HG03457 (cell line): ENCODE results near the gene OSBPL10.

ENCODE experiments used
- ATAC-seq: cut with Tn5 transposase; IDR thresholded peaks from one replicate; pipeline ENCODE4 v1.9.1; 2021; ENCODE audit warnings: moderate number of reproducible peaks; ENCODE audit not compliant: unreplicated experiment

OSBPL10 gene

DNA sequence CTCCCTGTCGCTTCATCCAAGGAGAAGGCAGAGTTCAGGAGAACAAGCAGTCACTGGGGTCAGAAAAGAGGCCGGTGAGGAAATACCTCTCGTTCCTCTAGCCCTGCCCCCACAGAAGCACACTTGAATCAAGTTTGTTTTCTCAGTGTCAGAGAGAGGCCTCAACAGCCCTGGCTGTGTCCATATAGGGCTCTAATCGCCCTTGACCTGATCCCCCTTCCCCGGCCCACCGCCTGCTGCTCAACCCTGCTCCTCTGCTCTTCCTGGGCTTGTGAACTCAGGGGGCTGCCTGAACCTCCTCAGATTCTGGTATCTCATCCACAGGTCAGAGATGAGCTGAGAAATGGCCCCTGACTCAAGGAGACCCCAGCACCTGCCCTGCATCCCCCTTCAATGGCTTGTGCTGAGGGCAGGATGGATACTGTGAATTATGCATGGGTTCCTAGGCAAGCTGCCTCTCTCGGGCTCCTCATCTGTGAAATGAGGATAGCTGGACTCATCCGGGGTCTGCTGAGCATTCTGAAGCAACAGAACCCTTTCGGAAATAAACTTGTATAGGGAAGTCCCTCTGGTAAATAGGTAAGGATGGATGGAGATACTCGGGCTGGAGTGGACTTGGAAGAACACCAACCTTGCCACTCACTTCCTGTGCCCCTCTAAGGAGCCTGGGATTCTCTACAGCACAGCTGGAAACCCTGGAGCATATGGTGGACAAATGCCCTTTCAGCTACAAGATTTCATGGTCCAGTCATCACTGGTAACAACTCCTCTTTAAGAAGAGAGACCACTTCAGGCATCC, 300.8 kb downstream of the OSBPL10 start:
- ATAC-seq: no peak

DNA sequence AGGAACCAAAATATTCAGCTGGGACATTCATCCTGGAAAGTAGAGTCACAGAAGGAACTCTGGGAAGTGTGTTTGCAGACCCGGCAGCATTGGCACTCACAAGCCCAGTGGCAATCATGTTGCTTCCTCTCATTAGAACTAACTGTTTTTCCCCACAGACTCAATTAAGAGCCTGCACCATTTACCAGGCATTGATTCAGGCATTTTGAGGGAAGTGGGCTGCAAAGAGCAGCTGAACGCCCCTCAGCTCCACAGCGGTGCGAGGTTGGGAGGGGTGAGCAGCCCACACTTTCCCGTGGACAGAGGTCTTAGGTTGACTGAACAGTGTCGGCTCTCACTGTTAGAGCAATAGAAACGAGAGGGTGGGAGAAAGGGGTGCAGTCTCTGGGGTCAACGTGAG, 304.5 kb downstream of the OSBPL10 start:
- no peak for ATAC-seq

DNA sequence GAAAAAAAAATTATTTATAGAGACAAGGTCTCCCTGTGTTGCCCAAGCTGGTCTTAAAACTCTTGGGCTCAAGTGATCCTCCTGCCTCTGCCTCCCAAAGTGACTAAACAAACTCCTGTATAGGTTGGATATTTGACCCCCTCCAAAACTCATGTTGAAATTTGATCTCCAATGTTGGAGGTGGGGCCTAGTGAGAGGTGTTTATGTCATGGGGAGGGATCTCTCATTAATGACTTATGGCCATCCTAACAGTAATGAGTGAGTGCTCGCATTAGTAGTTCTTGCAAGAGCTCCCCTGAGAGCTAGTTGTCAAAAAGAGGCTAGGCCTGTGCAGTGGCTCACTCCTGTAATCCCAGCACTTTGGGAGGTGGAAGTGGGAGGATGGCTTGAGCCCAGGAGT, 307.1 kb downstream of the OSBPL10 start:
- no peak for ATAC-seq

DNA sequence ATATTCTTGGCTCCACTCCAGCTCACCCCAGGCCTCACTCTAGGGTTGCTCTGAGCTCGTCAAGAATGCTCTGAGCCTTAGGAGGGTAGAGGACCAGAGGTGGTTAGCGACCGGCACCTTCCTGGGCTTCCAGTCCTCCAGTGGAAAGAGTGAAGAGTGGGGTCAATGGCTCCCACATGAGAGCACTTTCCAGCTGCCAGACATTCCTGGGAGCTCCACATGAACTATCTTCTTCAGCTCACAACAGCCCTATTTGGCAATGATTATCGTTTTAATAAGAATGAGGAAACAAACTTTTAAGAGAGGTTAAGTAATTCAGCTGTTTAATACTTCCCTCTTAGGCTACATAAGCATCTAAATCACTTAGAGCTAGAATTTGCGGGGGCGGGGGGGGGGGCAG, 309.1 kb downstream of the OSBPL10 start:
- no peak for ATAC-seq

DNA sequence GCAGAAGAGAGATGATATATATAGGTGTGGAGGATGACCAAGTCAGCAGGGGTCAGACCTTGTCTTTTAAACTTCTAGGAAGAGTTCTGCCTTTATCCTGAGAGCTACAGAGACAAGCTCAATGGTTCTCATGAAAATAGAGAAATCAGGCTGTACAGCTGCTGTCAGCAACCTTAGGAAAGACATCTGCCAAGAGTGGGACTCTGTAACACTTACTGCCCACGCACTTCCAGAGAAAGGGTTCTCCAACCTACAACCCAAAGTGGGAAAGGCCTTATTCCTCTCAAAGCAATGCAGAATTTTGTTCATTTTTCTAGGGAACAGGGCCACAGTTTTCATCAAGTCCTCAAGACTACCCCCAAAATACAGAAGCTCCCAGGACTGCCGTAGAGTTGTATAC, 309.6 kb downstream of the OSBPL10 start:
- no peak for ATAC-seq

DNA sequence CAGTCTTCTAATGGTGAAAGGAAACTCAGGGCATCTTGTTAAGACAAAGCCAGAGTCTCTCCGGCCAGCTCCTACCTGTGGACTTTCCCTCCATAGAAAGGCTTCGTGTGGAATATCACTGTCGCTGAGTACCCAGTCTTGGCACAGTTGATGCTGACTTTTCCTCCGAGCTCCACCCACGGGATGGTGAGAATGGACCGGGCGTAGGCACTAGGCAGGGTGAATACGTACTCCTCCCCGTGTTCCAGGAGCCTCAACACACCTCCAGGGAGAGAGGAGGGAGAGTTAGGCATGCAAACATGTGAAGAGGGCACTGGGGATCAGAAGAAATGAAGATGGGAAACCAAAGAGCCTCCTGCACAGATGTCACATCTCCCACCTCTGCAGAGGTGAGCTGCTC, 310.3 kb downstream of the OSBPL10 start:
- no peak for ATAC-seq

DNA sequence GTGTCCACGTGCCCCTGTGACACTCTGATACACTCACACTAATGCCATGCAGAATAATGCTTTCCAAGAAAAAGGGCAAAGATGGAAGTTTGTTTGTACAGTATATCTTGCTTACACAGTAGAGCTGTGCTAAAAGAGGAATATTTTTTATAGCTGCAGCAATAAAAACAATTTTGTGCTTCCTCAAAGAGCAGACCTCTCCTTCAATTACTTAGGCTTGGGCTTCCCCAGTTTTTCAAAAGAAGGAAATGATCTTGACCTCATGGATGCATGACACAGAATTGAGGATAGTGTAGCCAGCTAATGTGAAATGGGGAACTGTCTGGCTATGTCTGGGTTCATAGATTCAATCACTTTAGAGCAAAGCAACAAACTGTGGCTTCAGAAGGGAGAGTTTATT, 310.9 kb downstream of the OSBPL10 start:
- no peak for ATAC-seq

DNA sequence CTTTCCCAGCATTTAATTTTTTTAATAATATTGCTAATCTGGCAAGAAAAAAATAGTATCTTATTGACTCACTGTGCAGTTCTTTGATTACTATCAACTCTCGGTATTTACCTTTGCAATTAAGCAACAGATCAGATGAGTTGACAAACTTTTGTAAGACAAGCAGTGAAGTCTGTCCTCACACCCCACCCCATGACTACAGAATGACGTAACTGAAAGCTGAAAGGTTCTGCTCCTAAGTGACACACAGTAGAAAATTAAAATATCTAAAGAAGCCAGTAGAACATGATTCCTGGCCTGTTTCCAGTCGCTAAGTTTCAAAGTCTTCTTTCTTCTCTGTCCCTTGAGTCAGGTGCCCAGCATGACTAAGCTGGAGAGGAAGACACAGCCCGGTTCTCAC, 312.8 kb downstream of the OSBPL10 start:
- ATAC-seq: no peak

DNA sequence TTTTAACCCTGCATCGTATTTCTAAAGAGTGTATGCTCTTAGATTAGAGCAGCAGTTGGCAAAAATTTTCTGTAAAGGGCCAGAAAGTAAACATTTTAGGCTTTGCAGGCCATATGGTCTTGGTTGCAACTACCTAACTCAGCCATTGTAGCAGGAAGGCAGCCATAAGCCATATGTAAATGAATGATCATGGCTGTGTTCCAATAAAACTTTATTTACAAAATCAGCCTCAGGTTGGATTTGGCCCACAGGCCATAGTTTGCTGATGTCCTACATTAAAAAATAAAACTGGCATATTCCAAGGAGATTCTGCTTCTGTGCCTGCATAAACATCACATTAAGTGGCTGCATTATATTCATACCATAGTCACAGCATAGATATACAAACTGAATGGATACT, 313.5 kb downstream of the OSBPL10 start:
- no peak for ATAC-seq

DNA sequence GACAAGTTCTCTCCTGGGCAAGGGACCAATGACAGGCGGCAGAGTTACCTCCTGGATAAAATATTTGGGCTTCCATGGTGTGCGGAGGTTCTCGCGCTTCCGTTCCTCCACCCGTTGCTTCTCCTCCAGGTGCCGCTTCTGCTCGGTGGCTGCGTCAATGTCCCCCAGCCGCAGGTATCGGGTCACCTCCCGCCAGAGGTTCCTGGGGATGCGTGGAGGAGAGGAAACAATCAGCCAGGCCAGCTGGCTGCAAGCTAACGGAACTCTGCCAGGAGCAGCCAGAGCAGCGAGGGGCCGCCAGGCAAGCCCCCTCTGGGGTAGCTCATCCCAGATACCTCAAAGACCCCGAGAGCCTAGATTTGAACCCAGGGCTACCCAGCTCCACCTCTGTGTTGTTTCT, 317.0 kb downstream of the OSBPL10 start:
- ATAC-seq: no peak

DNA sequence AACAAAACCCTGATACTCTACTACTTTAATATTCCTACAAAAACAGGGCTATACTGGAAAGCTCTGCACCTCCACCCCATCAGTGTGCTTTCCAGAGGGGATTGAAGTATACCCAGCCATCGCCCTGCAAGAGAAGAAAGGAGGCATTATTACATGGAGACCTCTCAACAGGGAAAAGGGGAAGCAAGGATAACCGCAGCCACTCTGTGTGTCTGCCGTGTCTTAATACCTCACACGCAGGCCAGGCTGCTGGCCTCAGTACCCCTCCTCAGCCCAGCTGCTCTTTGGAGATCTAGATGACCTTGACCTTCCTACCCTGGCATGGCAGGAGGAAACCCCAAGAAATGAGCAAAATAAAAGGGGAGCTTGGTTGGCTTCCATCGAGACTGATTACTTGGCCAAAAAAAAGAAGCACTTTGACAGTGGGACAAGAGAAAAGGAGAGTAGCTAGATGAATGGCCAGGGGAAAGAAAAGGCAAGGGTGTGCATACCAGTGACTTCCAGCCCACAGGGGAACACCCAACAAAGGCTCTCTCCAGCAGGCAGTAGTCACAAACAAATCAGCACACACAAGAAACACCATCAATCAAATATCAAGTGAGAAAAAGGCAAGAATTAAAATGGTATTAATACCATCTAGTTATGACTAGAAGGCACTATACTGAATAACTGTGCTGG, 318.9 kb downstream of the OSBPL10 start:
- no peak for ATAC-seq

DNA sequence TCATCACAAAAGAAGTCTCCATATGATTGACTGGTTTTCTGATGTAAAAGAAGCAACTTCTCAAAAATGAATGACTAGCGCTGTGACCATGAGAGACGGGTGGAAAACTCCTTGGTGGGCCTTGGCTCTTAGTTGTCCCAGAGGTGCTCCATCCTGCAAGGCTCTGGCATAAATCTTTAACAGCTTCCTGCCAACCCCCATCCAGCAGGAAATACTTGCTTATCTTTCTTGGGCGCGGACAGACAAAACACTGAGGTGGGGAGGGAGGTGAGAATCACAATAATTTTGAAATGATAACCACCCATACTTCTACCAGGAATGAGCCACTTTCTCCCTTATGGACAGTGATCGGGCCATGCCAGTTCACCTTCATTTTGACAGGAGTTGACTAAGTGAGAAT, 319.8 kb downstream of the OSBPL10 start:
- ATAC-seq: no peak

DNA sequence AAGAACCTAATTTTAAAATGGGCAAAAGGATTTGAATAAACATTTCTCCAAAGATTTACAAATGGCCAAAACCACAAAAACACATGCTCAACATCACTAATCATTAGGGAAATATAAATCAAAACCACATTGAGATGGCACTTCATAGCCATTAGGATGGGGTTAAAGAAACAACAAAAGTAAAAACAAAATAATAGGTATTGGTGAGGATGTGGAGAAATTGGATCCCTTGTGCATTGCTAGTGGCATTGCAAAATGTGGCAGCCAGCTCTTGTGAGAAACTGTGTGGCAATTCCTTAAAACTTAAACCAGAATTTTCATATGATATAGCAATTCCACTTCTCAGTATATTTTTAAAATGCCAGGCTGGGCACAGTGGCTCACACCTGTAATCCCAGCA, 321.8 kb downstream of the OSBPL10 start:
- ATAC-seq: no peak

DNA sequence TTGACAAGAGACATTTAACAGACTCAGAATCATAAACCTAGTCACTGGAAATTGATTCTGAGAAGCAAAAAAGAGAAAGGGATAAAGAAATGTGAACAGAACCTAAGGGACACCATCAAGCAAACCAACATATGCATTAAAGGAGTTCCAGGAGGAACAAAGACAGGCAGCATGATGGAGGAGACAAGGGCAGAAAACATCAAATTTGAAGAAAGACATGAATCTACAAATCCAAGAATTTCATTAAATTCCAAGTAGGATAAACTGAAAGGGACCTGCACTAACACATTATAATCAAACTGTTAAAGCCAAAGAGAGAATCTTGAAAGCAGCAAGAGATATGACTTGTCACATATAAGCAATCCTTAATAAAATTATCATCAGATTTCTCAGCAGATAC, 326.1 kb downstream of the OSBPL10 start:
- no peak for ATAC-seq

DNA sequence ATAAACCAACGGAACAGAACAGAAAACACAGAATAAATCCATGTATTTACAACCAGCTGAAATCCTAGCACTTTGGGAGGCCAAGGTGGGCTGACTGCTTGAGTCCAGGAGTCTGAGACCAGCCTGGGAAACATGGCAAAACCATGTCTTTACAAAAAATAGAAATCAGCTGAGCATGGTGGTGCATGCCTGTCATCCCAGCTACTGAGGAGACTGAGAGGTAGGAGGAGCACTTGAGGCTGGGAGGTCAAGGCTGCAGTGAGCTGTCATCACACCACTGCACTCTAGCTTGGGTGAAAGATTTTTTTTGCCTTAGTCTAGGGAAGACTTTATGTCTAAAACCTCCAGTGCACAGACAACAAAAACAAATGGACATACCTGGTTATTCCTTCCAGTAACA, 327.6 kb downstream of the OSBPL10 start:
- no peak for ATAC-seq

DNA sequence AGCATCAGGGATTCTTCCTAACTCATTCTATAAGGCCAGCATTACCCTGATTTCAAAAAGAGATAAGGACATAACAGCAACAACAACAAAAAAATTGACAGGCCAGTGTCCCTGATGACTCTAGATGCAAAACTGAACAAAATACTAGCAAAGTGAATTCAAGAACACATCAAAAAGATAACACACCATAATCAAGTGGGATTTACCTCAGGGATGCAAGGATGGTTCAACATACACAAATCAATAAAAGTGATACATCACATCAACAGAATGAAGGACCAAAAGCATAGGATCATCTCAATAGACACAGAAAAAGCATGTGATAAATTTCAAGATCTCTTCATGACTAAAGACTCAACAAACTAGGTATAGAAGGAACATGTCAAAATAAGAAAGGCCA, 328.8 kb downstream of the OSBPL10 start:
- ATAC-seq: no peak

DNA sequence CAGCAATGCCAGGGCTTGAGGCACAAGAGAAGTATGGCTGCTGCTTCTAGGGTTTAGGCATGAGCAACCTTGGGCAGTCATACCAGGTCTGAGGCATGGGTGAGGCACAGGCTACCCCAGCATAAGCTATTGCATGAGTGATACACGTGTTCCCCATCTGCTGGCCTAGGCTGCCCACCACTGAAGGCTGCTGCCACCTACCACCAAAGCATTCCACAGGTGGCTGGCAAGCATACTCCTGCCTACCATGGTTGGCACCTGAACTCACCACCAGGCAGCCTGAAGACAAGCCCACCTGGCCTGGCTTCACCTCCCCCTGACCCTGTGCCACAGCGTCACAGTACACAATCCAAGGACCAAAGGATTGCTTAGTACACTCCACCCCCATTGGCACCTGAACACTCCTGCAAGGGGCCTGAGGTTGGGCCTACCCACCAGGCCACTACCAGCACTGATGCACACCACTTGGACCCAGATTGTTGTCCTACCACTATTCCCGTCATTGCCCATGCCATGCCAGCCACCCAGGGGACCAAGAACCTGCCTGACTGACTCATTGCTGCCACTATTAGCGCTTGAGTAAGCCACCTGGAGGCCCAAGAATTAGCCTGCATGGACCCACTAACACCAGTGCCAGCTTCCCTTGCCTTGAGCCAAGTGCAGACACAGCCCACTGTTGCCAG, 332.6 kb downstream of the OSBPL10 start:
- no peak for ATAC-seq

DNA sequence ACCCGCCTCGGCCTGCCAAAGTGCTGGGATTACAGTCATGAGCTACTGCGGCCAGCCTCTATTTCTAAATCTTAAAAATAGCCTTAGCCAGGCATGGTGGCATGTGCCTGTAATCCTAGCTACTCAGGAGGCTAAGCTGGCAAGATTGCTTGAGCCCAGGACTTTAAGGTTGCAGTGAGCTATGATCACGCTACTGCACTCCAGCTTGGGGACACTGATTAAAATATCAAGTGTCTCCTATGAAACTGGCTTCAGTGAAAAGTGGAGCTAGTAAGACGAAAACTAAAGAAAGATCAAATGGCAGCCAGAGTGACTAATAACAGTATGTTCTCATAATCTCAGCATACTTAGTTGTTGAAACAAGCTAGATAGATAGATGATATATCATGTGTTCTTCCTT, 335.8 kb downstream of the OSBPL10 start:
- no peak for ATAC-seq

DNA sequence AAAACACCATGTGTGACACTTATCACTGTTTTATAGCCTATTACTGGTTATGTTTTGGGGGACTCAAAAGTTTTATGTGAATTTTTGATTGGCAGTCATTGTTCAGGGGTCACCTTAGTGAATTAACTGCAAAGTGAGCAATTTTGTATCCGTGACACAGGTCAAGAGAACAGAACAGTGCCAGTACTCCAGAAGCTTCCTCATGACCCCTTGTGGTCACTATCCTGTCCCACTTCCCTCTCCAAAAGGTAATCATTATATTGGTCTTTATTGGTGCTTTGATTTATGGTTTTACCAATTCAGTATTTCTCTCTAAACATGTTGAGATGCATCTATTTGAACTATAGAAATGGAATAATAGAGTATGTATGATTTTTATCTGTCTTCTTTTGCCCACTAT, 341.2 kb downstream of the OSBPL10 start:
- no peak for ATAC-seq

DNA sequence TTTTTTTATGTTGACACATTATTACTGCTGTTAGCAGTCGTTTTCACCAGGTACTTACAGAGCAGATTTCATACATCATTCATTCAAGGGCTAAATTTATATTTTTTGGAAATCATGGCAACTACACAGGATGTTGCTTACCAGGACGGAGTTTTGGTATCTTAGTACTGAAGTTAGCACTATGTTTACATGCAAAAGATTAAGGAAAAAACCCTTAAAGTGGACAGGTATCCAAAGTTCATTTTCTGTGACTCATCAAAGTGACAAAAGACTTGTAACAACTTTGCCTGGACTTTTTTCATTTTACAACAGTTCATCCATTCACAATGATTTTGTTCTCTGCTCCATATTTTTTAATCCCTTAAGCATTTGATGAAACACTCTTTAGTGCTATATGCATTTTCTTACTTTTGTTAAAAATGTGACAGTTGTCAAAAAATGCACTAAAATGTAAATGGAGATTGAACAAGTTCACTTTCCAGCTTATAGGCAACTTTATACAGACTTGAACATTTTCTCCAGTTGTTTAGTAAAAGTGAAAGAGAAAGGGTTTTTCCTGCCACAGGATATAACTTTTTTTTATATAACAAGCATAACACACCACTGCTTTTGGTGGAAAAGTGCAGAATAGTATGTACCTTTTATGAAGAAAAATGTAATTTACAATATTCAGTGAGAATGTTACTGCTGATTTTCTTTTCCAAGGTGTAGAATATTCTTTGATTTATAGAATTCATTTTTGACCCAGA, 344.2 kb downstream of the OSBPL10 start:
- ATAC-seq: no peak

DNA sequence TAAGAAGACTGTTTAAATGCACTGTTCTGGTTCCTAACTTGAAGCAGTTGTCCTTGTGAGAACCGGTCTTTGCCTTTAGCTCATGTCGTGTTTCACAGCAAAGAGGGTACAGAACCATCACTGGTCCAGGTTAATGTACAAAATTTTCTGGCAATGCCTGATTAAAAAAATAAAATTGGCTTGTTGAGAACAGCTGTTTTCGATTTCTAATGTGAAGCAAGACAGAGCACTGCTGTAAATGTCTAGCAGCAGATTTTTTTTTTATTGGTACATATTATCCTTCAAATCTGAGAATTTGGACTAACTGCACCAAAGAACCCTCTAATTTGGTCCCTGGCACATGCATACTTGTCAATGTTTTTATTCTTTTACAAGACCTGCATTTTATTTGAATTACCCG, 345.0 kb downstream of the OSBPL10 start:
- no peak for ATAC-seq
